Stimulated activated naive B cell treated with anti-CD40 and anti-IgM and Interleukin-4, amounts not matched to agents 10 μg/mL and 1 μg/mL and 100 μg/mL, for 72 hours (primary cell): ENCODE data around the gene RASGRF2.

ENCODE experiments used
- ATAC-seq, 2 donors: fragments of 150-1000 bp; cut with Tn5 transposase; replicated peaks; 2 replicates each; pipeline ENCODE4 v1.10.0; 2021; ENCODE audit warnings: moderate library complexity in 1 of 2
- DNase-seq: peaks from one replicate; pipeline ENCODE4 v3.0.0; 2021
- H3K27ac Mint-ChIP-seq: one replicate; pipeline ENCODE4 v1.8.0; 2022; ENCODE audit warnings: mild to moderate bottlenecking, mixed read lengths
- H3K27me3 Mint-ChIP-seq, 2 donors: one replicate each; pipeline ENCODE4 v1.8.0; 2022; ENCODE audit warnings: mixed read lengths in 2 of 2
- H3K36me3 Mint-ChIP-seq, 2 donors: one replicate each; pipeline ENCODE4 v1.8.0; 2022; ENCODE audit warnings: mixed read lengths in 2 of 2, mild to moderate bottlenecking in 1 of 2
- H3K4me1 Mint-ChIP-seq, 2 donors: one replicate each; pipeline ENCODE4 v1.8.0; 2022; ENCODE audit warnings: mixed read lengths in 2 of 2, mild to moderate bottlenecking in 1 of 2
- H3K4me3 Mint-ChIP-seq, 2 donors: one replicate each; pipeline ENCODE4 v1.8.0; 2022; ENCODE audit warnings: mild to moderate bottlenecking in 2 of 2, mixed read lengths in 2 of 2, moderate library complexity in 1 of 2
- H3K9me3 Mint-ChIP-seq, 2 donors: one replicate each; pipeline ENCODE4 v1.8.0; 2022; ENCODE audit warnings: mixed read lengths in 2 of 2, mild to moderate bottlenecking in 1 of 2

Gene RASGRF2

DNA sequence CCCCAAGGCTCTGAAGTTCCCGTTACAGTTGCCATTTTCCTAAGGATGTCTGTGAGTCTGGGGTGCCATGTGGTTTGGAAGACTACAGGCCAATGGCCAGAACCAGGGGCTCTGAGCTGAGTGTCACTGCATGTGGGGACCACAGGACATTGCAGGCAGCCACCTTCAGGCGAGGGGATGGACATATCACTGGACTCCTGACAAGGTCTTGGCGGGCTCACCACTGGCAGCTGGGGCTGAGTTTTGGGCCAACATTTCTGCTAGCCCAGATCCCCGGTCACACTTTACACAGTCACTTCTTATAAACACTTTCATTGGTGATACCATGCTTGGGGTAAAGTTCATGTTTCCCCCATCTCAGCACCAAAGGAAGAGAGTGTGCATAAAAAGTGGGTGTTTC is 109.8 kb downstream of the RASGRF2 start:
- H3K4me3 Mint-ChIP-seq = no peak overlapping the region
- H3K36me3 Mint-ChIP-seq = no peaks in the 10 kb centered on the region
- no peak for DNase-seq
- no peaks in the 10 kb centered on the region for H3K27me3 Mint-ChIP-seq
- no peak overlapping the region for H3K27ac Mint-ChIP-seq
- no peaks in the 10 kb centered on the region for H3K9me3 Mint-ChIP-seq
- no peak for ATAC-seq
- H3K4me1 Mint-ChIP-seq = no peaks in the 10 kb centered on the region

DNA sequence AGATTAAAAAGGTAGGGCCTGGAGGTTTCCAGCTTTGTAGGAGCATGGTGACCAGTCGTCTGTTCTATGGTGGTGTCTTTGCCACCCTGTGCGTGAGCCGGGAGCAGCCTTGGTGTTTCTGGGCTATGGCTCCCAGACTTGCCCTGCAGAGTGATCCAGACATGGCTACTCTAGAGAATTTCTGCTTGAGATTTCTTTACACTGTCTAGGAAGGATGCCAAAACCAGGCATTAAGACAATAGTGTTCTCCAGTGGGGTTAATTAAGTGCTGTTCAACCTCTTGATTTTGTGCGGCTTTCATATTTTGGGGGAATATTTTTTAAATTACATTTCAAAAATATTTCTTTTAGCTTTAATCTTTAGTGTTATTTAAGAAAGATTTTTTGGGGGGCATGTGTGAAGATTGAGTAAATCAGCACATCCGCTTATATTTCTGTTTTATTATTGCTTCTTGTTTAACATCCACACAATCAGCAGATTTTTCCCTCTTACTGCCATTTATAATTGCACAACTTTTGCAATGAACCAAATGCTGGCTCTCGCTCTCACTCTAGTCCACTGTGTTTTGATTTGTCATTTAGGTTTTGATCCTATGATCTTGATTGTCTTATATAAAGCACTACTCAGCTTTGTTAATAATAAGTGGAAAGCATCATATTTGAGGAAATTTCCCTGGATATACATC is 110.5 kb downstream of the RASGRF2 start:
- Mint-ChIP-seq H3K4me3 (no peak overlapping the region), H3K9me3 (no peaks in the 10 kb centered on the region), H3K27ac (no peak overlapping the region), H3K27me3 (no peaks in the 10 kb centered on the region), H3K36me3 (no peaks in the 10 kb centered on the region), H3K4me1 (no peaks in the 10 kb centered on the region)
- DNase-seq = no peak
- ATAC-seq = no peak

DNA sequence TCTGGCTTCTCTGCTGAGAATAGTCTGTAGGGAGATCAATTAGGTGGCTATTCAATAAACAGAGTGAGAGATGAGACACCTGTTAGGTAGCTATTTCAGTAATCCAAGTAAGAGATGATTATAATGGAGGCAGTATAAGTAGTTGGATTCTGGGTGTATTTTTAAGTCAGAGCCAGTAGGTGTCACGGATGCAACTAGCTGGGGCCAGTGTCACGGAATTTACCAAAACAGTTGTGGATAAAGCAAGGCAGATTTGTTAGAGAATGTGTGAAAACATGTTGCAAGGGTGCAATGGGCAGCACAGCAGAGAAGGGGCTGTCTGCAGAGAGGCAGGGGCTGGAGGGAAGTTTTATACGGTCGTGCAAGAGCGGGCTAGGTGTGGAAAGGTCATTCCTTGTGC is 114.9 kb downstream of the RASGRF2 start:
- Mint-ChIP-seq H3K9me3 (peaks cover 0 to 2% of the 10 kb centered on the region in 2 donors), H3K36me3 (no peaks in the 10 kb centered on the region), H3K4me1 (no peaks in the 10 kb centered on the region), H3K27ac (no peak overlapping the region), H3K4me3 (no peak overlapping the region), H3K27me3 (no peaks in the 10 kb centered on the region)
- DNase-seq = no peak
- ATAC-seq = no peak

DNA sequence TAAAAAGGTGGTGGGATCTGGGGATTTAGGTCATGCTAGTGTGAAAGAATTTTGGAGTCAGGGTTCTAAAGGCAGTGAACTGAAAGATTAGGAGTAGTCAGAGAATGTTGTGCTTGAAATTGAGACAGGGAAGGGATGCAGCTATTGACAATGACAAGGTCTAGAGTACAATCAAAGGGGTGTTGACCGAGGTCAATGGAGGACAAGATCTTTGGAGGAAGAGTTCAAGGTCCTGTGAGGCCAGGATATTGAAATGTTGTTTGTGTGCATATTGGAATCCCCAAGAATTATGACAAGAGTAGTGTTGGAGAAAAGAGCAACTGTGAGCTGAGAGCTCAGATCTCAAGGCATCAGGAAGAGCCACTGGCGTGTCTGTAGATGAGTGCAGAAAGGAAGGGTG is 116.9 kb downstream of the RASGRF2 start:
- Mint-ChIP-seq H3K4me1 (no peaks in the 10 kb centered on the region), H3K27me3 (no peaks in the 10 kb centered on the region), H3K27ac (no peak overlapping the region), H3K36me3 (no peaks in the 10 kb centered on the region), H3K4me3 (no peak overlapping the region), H3K9me3 (peaks cover 0 to 2% of the 10 kb centered on the region in 2 donors)
- no peak for ATAC-seq
- no peak for DNase-seq

DNA sequence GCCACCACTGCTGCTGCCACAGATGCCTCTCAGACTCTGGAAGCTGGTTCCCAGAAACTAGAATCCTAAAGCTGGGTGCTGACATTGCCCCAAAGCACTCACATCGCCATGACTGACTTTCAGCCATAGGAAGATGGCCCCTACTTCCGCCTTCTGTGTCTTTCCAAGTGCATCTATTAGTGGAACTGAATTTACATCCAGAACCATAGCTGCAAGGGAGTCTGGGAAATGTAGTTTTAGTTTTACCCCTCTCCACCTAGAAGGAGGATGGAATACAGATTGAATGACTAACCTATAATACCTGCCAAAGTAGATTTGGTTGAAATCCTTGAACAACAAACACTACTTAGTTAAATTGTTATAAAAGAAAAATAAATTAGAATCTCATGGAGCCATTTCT is 118.8 kb downstream of the RASGRF2 start:
- no peaks in the 10 kb centered on the region for H3K27me3 Mint-ChIP-seq
- H3K4me1 Mint-ChIP-seq = no peaks in the 10 kb centered on the region
- ATAC-seq (no peak), DNase-seq (no peak)
- no peak overlapping the region for H3K27ac Mint-ChIP-seq
- peaks cover 0 to 2% of the 10 kb centered on the region in 2 donors for H3K9me3 Mint-ChIP-seq
- no peak overlapping the region for H3K4me3 Mint-ChIP-seq
- no peaks in the 10 kb centered on the region for H3K36me3 Mint-ChIP-seq

DNA sequence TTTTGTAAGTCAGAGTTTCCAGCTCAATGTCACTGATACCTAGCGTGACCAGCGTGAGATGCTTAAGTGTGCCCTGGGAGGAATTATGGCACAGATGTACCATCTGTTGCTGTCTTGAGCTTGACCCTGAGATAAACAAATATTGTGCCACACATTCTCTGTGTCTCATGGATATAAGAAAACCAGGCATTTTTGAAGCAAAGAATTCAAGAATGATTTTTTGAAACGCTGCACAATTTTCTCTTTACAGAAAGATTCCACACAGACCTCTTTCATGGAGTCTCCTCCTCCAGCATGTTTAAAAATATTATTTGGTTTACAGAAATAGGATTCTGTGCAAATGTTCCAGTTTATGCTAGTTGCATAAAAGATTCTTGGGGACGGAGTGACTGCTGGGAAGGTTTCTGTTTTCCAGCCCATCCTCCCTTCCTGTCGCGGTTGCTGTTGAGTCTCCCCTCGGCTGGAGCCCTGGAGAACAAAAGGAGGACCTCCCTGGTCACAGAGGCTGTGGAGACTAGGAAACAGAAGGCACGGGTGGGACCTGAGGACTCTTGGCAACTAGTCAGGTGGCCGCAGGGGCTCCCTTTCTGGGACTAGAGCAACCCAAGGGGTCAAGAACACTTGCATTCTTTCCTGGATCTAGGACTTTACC is 120.8 kb downstream of the RASGRF2 start:
- Mint-ChIP-seq H3K4me3 (no peak overlapping the region), H3K36me3 (no peaks in the 10 kb centered on the region), H3K27me3 (peaks cover 0 to 8% of the 10 kb centered on the region in 2 donors), H3K27ac (no peak overlapping the region), H3K9me3 (peaks cover 0 to 2% of the 10 kb centered on the region in 2 donors), H3K4me1 (no peaks in the 10 kb centered on the region)
- DNase-seq (no peak), ATAC-seq (no peak)

DNA sequence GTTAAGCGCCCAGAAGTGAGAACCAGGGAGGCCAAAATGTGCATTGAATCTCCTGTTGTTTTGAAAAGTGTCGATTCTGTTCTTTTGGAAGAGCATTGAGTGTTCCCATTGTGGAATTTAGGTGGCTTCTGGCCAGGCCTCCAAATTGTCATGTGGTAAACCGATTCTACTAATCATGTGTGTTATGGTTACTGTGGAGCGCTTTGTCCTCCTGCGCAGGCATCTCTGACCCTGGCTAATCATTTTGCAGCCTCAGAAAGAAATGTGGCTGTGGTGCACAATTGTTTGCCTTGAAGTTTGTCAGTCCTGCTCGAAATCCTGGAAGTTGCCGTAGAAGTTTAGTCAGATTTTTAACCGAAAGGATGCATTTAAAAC is 121.3 kb downstream of the RASGRF2 start:
- ATAC-seq = no peak
- H3K27me3 Mint-ChIP-seq = peaks cover 0 to 8% of the 10 kb centered on the region in 2 donors
- no peaks in the 10 kb centered on the region for H3K36me3 Mint-ChIP-seq
- H3K9me3 Mint-ChIP-seq = peaks cover 0 to 2% of the 10 kb centered on the region in 2 donors
- no peaks in the 10 kb centered on the region for H3K4me1 Mint-ChIP-seq
- no peak overlapping the region for H3K4me3 Mint-ChIP-seq
- H3K27ac Mint-ChIP-seq = no peak overlapping the region
- DNase-seq = no peak

DNA sequence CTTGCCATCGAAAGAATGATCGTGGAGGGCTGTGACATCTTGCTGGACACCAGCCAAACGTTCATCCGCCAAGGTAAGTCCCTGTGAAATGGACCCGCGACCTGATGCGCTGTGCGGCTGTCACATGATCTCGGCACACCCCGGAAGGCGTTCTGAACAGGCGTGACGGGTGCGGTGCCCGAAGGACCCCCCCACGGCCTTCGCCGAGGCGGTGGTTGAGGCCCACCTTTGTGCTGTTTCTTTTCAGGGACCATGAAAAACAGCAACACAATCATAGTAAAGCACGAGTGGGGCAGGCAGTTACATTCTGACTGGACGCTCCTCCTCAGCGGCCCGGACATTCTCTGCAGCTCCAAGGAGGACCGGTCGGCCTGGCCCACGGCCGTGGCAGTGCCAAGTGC is 126.7 kb downstream of the RASGRF2 start:
- no peaks in the 10 kb centered on the region for H3K4me1 Mint-ChIP-seq

DNA sequence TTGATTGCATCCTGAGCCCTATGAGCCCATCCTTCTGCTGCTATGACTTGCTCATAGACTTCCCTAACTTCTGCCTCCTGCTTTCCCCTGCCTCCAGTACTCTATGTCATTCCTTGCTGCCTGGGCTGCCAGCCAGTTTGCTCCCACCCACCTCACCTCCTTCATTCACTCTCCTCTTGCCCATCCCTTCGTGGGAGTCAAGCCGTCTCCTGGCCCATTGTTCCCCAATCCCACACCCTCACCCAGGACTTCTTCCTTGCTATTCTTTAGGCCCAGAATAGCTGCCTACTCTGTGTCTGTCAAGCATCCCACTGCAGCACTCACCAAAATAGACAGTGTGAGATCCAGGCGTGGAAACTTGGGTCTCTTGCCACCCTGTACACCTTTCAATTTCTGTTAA is 131.0 kb downstream of the RASGRF2 start:
- Mint-ChIP-seq H3K36me3 (no peaks in the 10 kb centered on the region), H3K4me1 (no peaks in the 10 kb centered on the region), H3K27me3 (peaks cover 9 to 15% of the 10 kb centered on the region in 2 donors), H3K27ac (no peak overlapping the region), H3K9me3 (no peaks in the 10 kb centered on the region), H3K4me3 (no peak overlapping the region)
- ATAC-seq = no peak
- DNase-seq = no peak

More for the DNA sequence above, 126.7 kb downstream of the RASGRF2 start:
- Mint-ChIP-seq H3K27ac (no peak overlapping the region), H3K27me3 (peaks cover 12 to 15% of the 10 kb centered on the region in 2 donors), H3K36me3 (no peaks in the 10 kb centered on the region), H3K9me3 (no peaks in the 10 kb centered on the region), H3K4me3 (no peak overlapping the region)
- ATAC-seq = no peak
- no peak for DNase-seq

DNA sequence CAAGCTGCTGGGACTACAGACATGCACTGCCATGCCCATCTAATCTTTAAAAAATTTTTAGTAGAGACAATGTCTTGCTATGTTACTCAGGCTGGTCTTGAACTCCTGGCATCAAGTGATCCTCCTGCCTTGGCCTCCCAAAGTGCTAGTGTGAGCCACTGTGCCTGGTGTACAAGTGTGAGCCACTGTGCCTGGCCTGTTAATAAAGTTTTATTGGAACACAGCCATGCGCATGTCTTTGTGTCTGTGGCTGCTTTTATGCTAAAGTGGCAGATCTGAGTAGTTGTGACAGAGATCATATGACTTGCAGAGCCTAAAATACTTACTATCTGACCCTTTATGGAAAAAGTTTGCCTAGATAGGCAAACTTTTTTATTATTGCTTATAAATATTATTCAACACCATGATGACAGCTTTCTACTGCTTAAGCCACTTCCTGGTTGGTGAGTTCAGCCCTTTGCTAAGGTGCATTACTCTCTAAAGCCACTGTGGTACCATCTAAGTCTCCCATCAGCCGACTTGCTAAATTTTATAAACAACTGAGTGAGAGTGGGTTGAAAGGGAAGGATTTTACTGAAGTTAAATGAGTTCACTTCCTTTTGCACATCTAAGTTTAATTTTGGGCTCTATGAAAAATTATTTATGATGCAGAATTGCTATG is 133.5 kb downstream of the RASGRF2 start:
- ATAC-seq (no peak), DNase-seq (no peak)
- no peaks in the 10 kb centered on the region for H3K36me3 Mint-ChIP-seq
- no peak overlapping the region for H3K4me3 Mint-ChIP-seq
- H3K27ac Mint-ChIP-seq = no peak overlapping the region
- H3K9me3 Mint-ChIP-seq = no peaks in the 10 kb centered on the region
- H3K27me3 Mint-ChIP-seq = peaks cover 11 to 18% of the 10 kb centered on the region in 2 donors
- H3K4me1 Mint-ChIP-seq = no peaks in the 10 kb centered on the region

DNA sequence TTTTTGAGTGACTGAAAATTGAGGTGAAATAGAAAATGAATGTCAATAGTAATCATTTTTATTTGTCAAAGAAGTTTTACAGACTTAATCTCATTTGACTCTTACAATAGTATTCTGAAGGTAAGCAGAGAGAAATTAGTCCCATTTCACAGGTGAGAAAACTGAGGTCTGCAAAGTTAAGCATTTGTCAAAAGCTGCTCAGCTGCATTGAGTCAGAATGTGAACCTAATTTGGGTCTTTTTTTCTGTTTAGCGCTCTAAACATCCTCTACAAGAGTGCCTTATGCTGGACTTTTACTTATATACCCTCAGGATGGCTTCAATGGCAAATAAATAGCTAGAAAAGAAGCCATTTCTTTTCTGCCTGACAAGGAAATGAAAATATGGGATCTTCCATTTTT is 135.7 kb downstream of the RASGRF2 start:
- no peaks in the 10 kb centered on the region for H3K36me3 Mint-ChIP-seq
- no peaks in the 10 kb centered on the region for H3K9me3 Mint-ChIP-seq
- H3K4me1 Mint-ChIP-seq = no peaks in the 10 kb centered on the region
- no peak overlapping the region for H3K27ac Mint-ChIP-seq
- no peak for ATAC-seq
- H3K4me3 Mint-ChIP-seq = no peak overlapping the region
- DNase-seq = no peak
- peaks cover 11 to 17% of the 10 kb centered on the region in 2 donors for H3K27me3 Mint-ChIP-seq

DNA sequence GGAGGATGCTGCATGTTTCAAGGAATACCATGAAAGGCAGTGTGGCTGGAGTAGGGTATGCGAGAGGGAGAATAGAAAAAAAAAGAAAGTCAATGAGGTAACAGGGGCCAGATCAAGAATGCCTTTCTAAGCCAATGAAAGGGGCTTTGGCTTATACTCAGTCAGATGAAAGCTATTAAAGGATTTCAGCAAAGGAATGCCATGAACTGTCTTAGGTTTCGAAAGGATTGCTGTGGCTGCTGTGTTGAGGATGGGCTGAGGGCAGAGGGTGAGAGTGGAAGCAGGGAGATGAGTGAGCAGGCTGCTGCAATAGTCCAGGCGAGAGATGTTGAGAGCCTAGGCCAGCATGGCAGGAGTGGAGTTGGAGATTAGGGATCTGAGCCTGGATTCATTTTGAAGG is 137.6 kb downstream of the RASGRF2 start:
- no peaks in the 10 kb centered on the region for H3K36me3 Mint-ChIP-seq
- ATAC-seq = no peak
- H3K27me3 Mint-ChIP-seq = peaks cover 5 to 9% of the 10 kb centered on the region in 2 donors
- no peak for DNase-seq
- no peaks in the 10 kb centered on the region for H3K4me1 Mint-ChIP-seq
- no peaks in the 10 kb centered on the region for H3K9me3 Mint-ChIP-seq
- no peak overlapping the region for H3K4me3 Mint-ChIP-seq
- H3K27ac Mint-ChIP-seq = no peak overlapping the region

DNA sequence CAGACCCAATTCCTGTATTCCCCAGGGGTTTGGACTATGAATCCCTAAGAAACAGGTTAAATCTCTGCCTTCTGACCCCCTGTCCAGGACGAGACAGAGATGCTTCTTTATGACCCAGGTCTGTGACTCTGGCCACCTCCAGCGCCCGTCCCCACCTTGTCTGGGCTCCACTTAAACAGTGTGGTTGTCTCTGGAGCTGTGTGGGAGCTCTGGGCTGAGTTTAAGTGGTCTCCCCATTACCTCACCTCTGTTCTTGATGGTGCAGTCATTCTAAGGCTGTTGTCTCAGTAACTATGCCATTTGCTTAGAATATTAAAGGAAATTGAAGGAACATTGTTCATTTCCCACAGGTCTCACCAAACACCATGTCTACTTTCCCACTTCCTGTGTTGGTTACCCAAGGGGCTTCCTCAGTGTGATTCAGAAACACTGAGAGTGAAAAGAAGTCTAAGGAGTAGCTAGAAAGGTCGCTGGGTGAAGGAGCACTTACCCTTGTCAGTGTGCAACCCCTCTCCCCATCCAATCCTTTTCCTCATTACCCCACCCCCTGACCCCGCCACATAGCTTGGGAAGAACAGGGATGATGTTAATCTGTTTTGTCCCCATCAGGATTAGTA is 145.2 kb downstream of the RASGRF2 start:
- ATAC-seq (no peak), DNase-seq (no peak)
- Mint-ChIP-seq H3K27ac (no peak overlapping the region), H3K4me3 (no peak overlapping the region), H3K4me1 (no peaks in the 10 kb centered on the region), H3K36me3 (no peaks in the 10 kb centered on the region), H3K9me3 (no peaks in the 10 kb centered on the region), H3K27me3 (peaks cover 6 to 9% of the 10 kb centered on the region in 2 donors)

DNA sequence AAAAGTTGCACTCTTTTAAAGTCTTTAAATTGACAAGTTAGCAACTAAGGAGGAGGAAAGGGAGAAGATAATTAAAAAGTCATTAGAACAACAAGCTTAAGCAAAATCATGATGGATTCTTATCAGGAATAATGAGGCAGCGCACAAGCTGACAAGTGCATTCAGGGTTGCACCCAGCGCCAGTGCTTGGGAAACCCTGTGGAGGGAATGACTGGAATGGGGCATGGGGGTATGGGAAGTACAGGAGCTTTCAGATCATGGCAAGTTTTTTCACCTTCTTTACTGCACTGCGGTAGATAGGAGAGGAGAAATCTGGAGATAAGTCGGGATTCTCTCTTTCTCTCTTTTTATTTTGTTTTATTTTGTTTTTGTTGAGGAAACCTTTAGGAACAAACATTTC is 155.1 kb downstream of the RASGRF2 start:
- Mint-ChIP-seq H3K27ac (no peak overlapping the region), H3K4me3 (no peak overlapping the region), H3K9me3 (no peaks in the 10 kb centered on the region), H3K27me3 (peaks cover 11 to 17% of the 10 kb centered on the region in 2 donors), H3K36me3 (no peaks in the 10 kb centered on the region), H3K4me1 (no peaks in the 10 kb centered on the region)
- ATAC-seq (no peak), DNase-seq (no peak)

DNA sequence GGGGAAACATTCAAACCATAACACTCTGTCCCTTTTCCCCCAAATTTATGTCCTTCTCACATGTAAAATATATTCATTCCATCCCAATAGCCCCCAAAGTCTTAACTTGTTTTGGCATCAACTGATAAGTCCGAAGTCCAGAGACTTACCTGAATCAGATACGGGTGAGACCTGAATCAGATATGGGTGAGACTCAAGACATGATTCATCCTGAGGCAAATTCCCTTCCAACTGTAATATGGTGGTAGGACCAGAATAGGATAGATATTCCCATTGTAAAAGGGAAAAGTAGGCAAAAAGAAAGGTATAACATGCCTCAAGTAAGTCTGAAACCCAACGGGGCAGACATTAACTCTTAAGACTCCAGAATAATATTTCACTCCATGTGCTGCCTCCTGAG is 157.4 kb downstream of the RASGRF2 start:
- no peak for DNase-seq
- H3K9me3 Mint-ChIP-seq = no peaks in the 10 kb centered on the region
- no peak overlapping the region for H3K4me3 Mint-ChIP-seq
- ATAC-seq = no peak
- H3K27ac Mint-ChIP-seq = no peak overlapping the region
- peaks cover 11 to 17% of the 10 kb centered on the region in 2 donors for H3K27me3 Mint-ChIP-seq
- no peaks in the 10 kb centered on the region for H3K4me1 Mint-ChIP-seq
- no peaks in the 10 kb centered on the region for H3K36me3 Mint-ChIP-seq
